Lung (tissue), 12 donors: ENCODE results near the gene RMND5A. TPM values are rescaled to one million over a fixed set of nuclear protein-coding genes. Genes with fewer than 3 reads are reported as not detected.

Experiments
- ATAC-seq: fragments of 200-7000 bp; cut with Tn5 transposase; one replicate; pipeline ENCODE4 v1.9.1; 2020; ENCODE audit warnings: moderate number of reproducible peaks; ENCODE audit not compliant: insufficient read depth, low FRiP score
- DNase-seq, 3 donors: peaks; one replicate each; pipeline ENCODE4 v3.0.0-alpha.2; 2013 to 2017
- H3K27ac ChIP-seq, 2 donors: one replicate each; pipeline ENCODE4 v1.5.1; 2013; ENCODE audit warnings: mild to moderate bottlenecking in 2 of 2, moderate library complexity in 2 of 2, control low read depth in 1 of 2, inconsistent platforms in 1 of 2, low read depth in 1 of 2, low read length in 1 of 2
- H3K27me3 ChIP-seq, 3 donors: one replicate each; pipeline ENCODE4 v1.5.1; 2013; ENCODE audit warnings: low read length in 2 of 3; ENCODE audit not compliant: control insufficient read depth in 3 of 3, insufficient read depth in 3 of 3
- H3K36me3 ChIP-seq, 4 donors: one replicate each; pipeline ENCODE4 v1.5.1; 2013; ENCODE audit warnings: low read length in 4 of 4, mild to moderate bottlenecking in 1 of 4, moderate library complexity in 1 of 4; ENCODE audit not compliant: control insufficient read depth in 4 of 4, insufficient read depth in 4 of 4
- H3K4me1 ChIP-seq, 5 donors: one replicate each; pipeline ENCODE4 v1.5.1; 2013; ENCODE audit warnings: low read length in 5 of 5, mild to moderate bottlenecking in 2 of 5, moderate library complexity in 1 of 5; ENCODE audit not compliant: control insufficient read depth in 5 of 5, insufficient read depth in 5 of 5
- H3K4me3 ChIP-seq: one replicate; pipeline ENCODE4 v1.5.1; 2013; ENCODE audit warnings: mild to moderate bottlenecking, control low read depth, moderate library complexity
- H3K9ac ChIP-seq, 2 donors: one replicate each; pipeline ENCODE4 v1.5.1; 2013; ENCODE audit warnings: low read length in 2 of 2, control low read depth in 1 of 2; ENCODE audit not compliant: insufficient read depth in 1 of 2
- H3K9me3 ChIP-seq, 4 donors: one replicate each; pipeline ENCODE4 v1.5.1; 2013; ENCODE audit warnings: low read length in 3 of 4, mild to moderate bottlenecking in 1 of 4, moderate library complexity in 1 of 4; ENCODE audit not compliant: control insufficient read depth in 4 of 4, insufficient read depth in 3 of 4
- WGBS, 2 donors: extraction: QIAGEN DNeasy Blood & Tissue Kit; methylation state at CpG; one replicate each; pipeline ENCODE4 v1.1.7; 2013; 5-methylcytosine and 5-hydroxymethylcytosine counted together
- polyA plus RNA-seq, 2 donors: library from polyadenylated mRNA; stranded (reverse); fragments of 200-250 nt; gene quantifications; one replicate each; pipeline ENCODE4 v1.2.1, GENCODE V29; 2013
- total RNA-seq, 2 donors: library from RNA; depleted of rRNA in 1 of 2; stranded (reverse); fragments of >200 nt in 1 of 2; gene quantifications; one replicate each; pipeline ENCODE4 v1.2.1, GENCODE V29; 2014 to 2021
- TF ChIP-seq, protein P1 (sequence below): IDR thresholded peaks from 2 replicates; pipeline ENCODE4 v1.5.1; 2012; ENCODE audit warnings: mild to moderate bottlenecking; ENCODE audit errors: control extremely low read depth, extremely low read depth
- donor health status: control.
- donor health status: control.
- donor health status: Bipolar disorder and iron deficiency.
- donor health status: healthy.
- donor health status: DM: yes; HTN: yes; CAD: no.

RMND5A gene
- total and polyA plus RNA-seq, 4 donors, result 8.9 to 73.1 (median 16.6) TPM

DNA sequence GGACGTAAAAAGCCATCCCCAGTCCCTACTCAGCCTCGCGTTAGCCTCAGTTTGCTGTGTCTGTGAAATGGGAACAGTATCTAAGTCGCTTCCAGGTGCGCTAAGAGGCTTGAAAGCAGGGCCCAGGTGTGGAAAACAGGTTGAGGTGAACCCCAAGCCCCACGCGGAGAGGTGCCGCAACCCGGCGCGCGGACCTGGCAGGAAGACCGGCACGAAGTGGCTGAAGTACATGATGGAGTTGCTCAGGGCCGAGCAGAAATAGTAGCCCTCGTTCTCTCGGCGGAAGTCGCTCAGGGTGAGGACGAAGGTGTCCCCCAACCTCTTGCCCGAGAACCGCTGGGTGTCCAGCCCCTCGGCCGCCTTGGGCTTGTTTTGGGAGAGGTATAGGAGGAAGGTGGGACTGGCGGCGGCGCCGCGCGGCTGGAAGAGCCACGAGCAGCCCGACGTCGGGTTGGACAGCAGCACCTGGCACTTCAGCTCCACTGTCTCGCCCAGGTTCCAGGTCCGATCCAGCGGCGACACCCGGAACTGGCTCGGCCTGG lies 70.1 kb downstream of the RMND5A start:
- H3K27me3 ChIP-seq, result peaks cover 0 to 76% (median 49%) of the 10 kb centered on the region in 3 donors

DNA sequence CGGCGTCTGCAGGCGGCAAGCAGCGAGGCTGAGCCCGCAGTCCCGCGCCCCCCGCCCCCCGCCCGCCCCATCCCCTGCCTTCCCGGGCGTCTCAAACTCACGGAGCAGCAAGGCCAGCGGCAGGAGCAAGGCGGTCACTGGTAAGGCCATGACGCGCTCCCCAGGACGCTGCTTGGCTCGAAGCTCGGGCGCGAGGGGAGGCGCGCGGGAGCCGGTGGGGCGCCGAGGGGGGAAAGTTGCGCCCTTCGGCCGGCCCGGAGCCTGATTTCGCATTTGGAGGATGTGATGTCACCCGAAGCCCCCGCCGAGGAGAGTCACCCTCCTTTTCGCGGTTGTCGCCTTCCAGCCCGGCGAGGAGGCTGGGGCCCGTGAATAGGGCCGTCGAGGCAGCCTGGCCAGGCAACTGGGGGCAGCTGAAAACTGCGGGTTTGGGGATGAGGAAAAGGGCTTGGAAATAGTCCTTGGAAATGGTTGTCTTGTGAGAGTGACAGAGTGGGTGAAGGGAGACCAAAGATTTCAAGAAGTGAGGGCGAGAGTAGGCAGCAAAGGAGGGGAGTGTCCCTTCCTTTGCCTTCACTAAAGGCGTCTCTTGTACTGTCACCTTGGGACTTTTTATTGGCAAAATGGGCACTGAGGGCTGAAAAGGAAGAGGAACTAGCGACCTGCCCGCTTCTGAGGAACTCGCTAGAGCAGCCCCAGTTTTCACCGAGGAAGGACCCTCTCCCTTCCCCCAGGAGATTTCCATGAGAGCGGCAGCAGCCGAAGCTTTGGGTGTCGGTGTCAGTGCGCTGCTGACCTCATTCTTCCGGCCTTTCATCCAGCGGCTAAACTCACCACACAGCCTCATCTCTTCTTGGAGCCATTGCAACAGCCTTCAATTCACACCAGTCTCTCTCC lies 70.8 kb downstream of the RMND5A start, which contains the start of gene CD8A:
Gene CD8A, minus strand, starts transcription at position 238 of the 897 bp plus-strand sequence. Its CDS starts 88 bp downstream, at position 150.
- ATAC-seq (no peak), DNase-seq (peak; percentile 38 to 63 (median 44))
- Histone ChIP-seq H3K9me3 (peaks cover 0 to 6% (median under 1%) of the 10 kb centered on the region in 4 donors), H3K4me3 (no peak within 1 kb of the TSS), H3K36me3 (no peaks in the 10 kb centered on the region), H3K9ac (no peak within 1 kb of the TSS), H3K27me3 (peaks cover 0 to 72% (median 49%) of the 10 kb centered on the region in 3 donors), H3K4me1 (peaks cover 6 to 39% (median 9%) of the 10 kb centered on the region in 5 donors), H3K27ac (no peak within 1 kb of the TSS)
- TF ChIP-seq, protein P1, sequence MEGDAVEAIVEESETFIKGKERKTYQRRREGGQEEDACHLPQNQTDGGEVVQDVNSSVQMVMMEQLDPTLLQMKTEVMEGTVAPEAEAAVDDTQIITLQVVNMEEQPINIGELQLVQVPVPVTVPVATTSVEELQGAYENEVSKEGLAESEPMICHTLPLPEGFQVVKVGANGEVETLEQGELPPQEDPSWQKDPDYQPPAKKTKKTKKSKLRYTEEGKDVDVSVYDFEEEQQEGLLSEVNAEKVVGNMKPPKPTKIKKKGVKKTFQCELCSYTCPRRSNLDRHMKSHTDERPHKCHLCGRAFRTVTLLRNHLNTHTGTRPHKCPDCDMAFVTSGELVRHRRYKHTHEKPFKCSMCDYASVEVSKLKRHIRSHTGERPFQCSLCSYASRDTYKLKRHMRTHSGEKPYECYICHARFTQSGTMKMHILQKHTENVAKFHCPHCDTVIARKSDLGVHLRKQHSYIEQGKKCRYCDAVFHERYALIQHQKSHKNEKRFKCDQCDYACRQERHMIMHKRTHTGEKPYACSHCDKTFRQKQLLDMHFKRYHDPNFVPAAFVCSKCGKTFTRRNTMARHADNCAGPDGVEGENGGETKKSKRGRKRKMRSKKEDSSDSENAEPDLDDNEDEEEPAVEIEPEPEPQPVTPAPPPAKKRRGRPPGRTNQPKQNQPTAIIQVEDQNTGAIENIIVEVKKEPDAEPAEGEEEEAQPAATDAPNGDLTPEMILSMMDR, result no peak
- 3 to 4% methylated on average over 31 to 57 of the region's 57 CpGs for WGBS, 2 donors

More for the DNA sequence above, 70.1 kb downstream of the RMND5A start:
- Histone ChIP-seq H3K4me3 (no peak overlapping the region), H3K27ac (no peak overlapping the region), H3K9me3 (peaks cover 0 to 5% (median 0%) of the 10 kb centered on the region in 4 donors), H3K36me3 (no peaks in the 10 kb centered on the region), H3K4me1 (peaks cover 6 to 39% (median 12%) of the 10 kb centered on the region in 5 donors), H3K9ac (no peak overlapping the region)
- no peak for ATAC-seq
- TF ChIP-seq, protein P1, result no peak
- peak in 1 of 3 donors; percentile 18 for DNase-seq
- 5 to 6% methylated on average over 40 of the region's 40 CpGs for WGBS, 2 donors

DNA sequence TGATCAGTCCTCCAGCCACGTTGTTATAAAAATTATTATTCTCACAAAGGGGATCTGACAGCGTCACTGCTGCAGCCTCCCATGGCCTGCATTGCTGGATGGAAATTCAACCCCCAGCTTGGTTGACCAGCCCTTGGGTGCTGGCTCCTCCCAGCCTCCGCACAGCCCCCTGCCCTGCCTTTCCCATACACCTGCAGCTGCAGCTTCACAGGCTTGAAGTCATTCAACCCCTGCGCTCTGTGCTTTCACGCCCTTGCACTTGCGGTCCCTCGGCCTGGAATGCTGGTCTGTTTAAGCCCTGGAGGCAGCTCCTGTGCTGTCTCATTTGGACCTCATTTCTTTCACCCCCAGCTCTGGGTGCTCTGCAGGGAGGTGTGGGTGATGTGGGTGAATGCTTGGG lies 71.5 kb downstream of the RMND5A start:
- no peak overlapping the region for H3K4me3 ChIP-seq

More for the DNA sequence above, 71.5 kb downstream of the RMND5A start:
- H3K27ac ChIP-seq, result no peak overlapping the region
- peaks cover 6 to 39% (median 9%) of the 10 kb centered on the region in 5 donors for H3K4me1 ChIP-seq
- no peak for ATAC-seq
- peaks cover 0 to 7% (median 3%) of the 10 kb centered on the region in 4 donors for H3K9me3 ChIP-seq
- H3K27me3 ChIP-seq, result peaks cover 0 to 68% (median 46%) of the 10 kb centered on the region in 3 donors
- DNase-seq, result no peak
- 42% methylated on average over 7 of the region's 7 CpGs for WGBS, 2 donors
- H3K9ac ChIP-seq, result no peak overlapping the region
- TF ChIP-seq, protein P1, result no peak
- no peaks in the 10 kb centered on the region for H3K36me3 ChIP-seq
